Caco-2 (cell line): ENCODE results near the gene NLK. TPM values are rescaled to one million over a fixed set of nuclear protein-coding genes. Genes with fewer than 3 reads are reported as not detected.

Source experiments
- BruUV-seq: library from RNA; stranded (reverse); fragments of 400-500 nt; replicated peaks from 2 replicates; lab custom pipeline; 2021; lab: Mats Ljungman, UMichigan
- CTCF ChIA-PET: fragments of 300-600 bp; sonication (Branson Sonifier 250); formaldehyde crosslinking; loops from one replicate; lab custom pipeline; 2022; ENCODE audit warnings: antibody characterized with exemption; lab: Charles Lee
- POLR2A ChIA-PET: fragments of 300-600 bp; sonication (Branson Sonifier 250); formaldehyde crosslinking; loops from one replicate; lab custom pipeline; 2022; ENCODE audit warnings: antibody characterized with exemption; lab: Charles Lee
- DNase-seq, 2 experiments: peaks; one replicate each; pipeline versions ENCODE4 v3.0.0 to v3.0.0-alpha.2; 2020 to 2022
- H3K27me3 ChIP-seq: replicated peaks from 2 replicates; pipeline ENCODE4 v1.6.0; 2011; ENCODE audit warnings: low read length; ENCODE audit not compliant: control insufficient read depth, insufficient read depth
- H3K36me3 ChIP-seq: 2 replicates; pipeline ENCODE4 v1.5.1; 2011; ENCODE audit warnings: low read length; ENCODE audit not compliant: control insufficient read depth, insufficient read depth
- H3K4me1 ChIP-seq: fragments of 250-450 bp; sonication (Bioruptor Pico); 2 replicates; pipeline ENCODE4 v1.5.1; 2020; ENCODE audit warnings: mild to moderate bottlenecking
- H3K4me3 ChIP-seq: 2 replicates; pipeline ENCODE4 v1.5.1; 2011; ENCODE audit warnings: low read depth, mild to moderate bottlenecking, control low read depth, low read length
- H3K9me3 ChIP-seq: fragments of 250-450 bp; sonication (Bioruptor Pico); 2 replicates; pipeline ENCODE4 v1.5.1; 2020; ENCODE audit warnings: mild to moderate bottlenecking, moderate library complexity
- H3K27ac Mint-ChIP-seq: one replicate; pipeline ENCODE4 v1.8.0; 2022; ENCODE audit warnings: mixed read lengths; ENCODE audit not compliant: unreplicated experiment
- H3K27me3 Mint-ChIP-seq: one replicate; pipeline ENCODE4 v1.8.0; 2022; ENCODE audit warnings: mixed read lengths; ENCODE audit not compliant: insufficient read depth, unreplicated experiment
- H3K36me3 Mint-ChIP-seq: one replicate; pipeline ENCODE4 v1.8.0; 2022; ENCODE audit warnings: mild to moderate bottlenecking, mixed read lengths; ENCODE audit not compliant: insufficient read depth, unreplicated experiment
- H3K4me1 Mint-ChIP-seq: one replicate; pipeline ENCODE4 v1.8.0; 2022; ENCODE audit warnings: low read depth, mixed read lengths; ENCODE audit not compliant: unreplicated experiment
- H3K4me3 Mint-ChIP-seq: one replicate; pipeline ENCODE4 v1.8.0; 2022; ENCODE audit warnings: mild to moderate bottlenecking, moderate library complexity, mixed read lengths; ENCODE audit not compliant: unreplicated experiment
- H3K9me3 Mint-ChIP-seq: one replicate; pipeline ENCODE4 v1.8.0; 2022; ENCODE audit warnings: mixed read lengths; ENCODE audit not compliant: unreplicated experiment
- intact Hi-C: fragments of 100-400 bp; cut with micrococcal nuclease; formaldehyde crosslinking; loops from one replicate; pipeline ENCODE4 v1.10.0; 2022; ENCODE audit not compliant: unreplicated experiment
- total RNA-seq: library from RNA; stranded (reverse); gene quantifications from 2 replicates; pipeline ENCODE4 v1.2.3, GENCODE V29; 2022
- TF ChIP-seq, protein P1 (sequence below), 2 experiments: fragments of 200-600 bp in 1 of 2; IDR thresholded peaks; 1 replicate in 1 of 2; 2 replicates in 1 of 2; pipeline versions ENCODE4 v1.5.1 to v1.8.0; 2011 to 2022; ENCODE audit warnings: antibody characterized with exemption in 1 of 2, control low read depth in 1 of 2, inconsistent platforms in 1 of 2, low read depth in 1 of 2, low read length in 1 of 2, mild to moderate bottlenecking in 1 of 2, moderate library complexity in 1 of 2; ENCODE audit not compliant: insufficient read depth in 1 of 2, severe bottlenecking in 1 of 2, unreplicated experiment in 1 of 2

The NLK gene
- total RNA-seq, 1 experiment from 2014 or later = 87.3 TPM

DNA sequence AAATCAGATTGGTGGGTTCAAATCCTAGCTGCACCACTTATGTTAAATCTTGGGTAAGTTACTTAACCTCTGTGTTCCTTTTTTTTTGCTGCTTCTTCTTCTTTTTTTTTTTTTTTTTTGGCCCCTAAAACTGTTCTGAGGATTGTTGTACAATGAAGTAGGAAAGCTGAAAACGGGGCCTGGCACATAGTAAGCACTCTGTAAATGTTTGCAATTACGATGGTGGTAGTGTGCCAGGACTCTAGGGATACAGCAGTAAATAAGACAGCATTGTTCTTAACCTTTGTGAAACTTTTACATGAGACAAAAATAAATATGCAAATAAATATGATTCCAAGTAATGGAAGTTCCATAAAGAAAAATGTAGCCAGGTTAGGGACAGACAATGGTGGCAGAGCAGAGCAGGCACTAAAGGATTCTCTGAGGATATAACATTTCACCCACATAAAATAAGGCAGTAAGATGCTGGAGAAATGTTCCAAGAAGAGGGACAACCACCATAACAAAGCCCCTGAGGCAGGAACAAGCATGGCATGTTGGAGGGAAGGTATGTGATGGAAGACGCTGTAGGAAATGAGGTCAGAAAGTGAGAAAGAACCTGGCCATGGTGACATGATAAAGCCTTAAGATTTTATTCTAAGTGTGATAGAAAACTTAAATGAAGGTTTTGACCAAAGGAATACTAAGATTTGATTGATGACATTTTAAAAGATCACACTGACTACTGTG lies 127.3 kb downstream of the NLK start:
- Mint-ChIP-seq H3K27me3 (no peaks in the 10 kb centered on the region), H3K36me3 (peaks cover 65% of the 10 kb centered on the region), H3K4me1 (peaks cover 32% of the 10 kb centered on the region), H3K9me3 (no peaks in the 10 kb centered on the region), H3K4me3 (no peak overlapping the region), H3K27ac (no peak overlapping the region)
- POLR2A ChIA-PET = no interaction called here
- Histone ChIP-seq H3K4me1 (peaks cover 30% of the 10 kb centered on the region), H3K4me3 (no peak overlapping the region), H3K9me3 (no peaks in the 10 kb centered on the region), H3K27me3 (no peaks in the 10 kb centered on the region), H3K36me3 (no peaks in the 10 kb centered on the region)
- no TSS peak for BruUV-seq
- intact Hi-C loops = no loop called here
- no peak for DNase-seq
- CTCF ChIA-PET = interaction anchor here (0.7 kb wide), 1 partner anchor 279 kb away, joined by 5 read pairs; no protein-coding TSS in a partner anchor
- TF ChIP-seq, protein P1, sequence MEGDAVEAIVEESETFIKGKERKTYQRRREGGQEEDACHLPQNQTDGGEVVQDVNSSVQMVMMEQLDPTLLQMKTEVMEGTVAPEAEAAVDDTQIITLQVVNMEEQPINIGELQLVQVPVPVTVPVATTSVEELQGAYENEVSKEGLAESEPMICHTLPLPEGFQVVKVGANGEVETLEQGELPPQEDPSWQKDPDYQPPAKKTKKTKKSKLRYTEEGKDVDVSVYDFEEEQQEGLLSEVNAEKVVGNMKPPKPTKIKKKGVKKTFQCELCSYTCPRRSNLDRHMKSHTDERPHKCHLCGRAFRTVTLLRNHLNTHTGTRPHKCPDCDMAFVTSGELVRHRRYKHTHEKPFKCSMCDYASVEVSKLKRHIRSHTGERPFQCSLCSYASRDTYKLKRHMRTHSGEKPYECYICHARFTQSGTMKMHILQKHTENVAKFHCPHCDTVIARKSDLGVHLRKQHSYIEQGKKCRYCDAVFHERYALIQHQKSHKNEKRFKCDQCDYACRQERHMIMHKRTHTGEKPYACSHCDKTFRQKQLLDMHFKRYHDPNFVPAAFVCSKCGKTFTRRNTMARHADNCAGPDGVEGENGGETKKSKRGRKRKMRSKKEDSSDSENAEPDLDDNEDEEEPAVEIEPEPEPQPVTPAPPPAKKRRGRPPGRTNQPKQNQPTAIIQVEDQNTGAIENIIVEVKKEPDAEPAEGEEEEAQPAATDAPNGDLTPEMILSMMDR (IDR thresholded peaks at IDR 0.05; ENCODE audit: insufficient read depth in 1 of 2, low read depth in 1 of 2, low read length in 1 of 2, severe bottlenecking in 1 of 2, unreplicated experiment in 1 of 2) = no peak

DNA sequence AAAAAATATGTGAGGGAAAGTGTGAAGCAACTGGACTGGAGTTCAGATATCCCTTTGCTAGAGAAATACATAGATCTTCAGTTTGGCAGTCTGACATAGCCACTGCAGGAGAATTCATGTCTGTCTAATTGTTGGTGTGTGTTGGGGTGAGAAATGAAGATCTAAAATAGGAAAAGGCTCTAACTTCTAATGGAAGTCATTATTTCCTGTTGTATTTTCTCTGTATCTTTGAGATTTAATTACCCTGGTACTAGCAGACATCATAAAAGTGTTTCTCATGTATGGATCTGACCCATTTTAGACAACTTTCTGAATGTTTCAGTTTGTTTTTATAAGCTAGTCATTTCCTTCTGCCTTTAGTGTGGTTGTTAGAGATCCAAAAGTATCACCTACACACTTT lies 128.3 kb downstream of the NLK start:
- DNase-seq = no peak
- H3K27me3 ChIP-seq = no peaks in the 10 kb centered on the region
- no peak overlapping the region for H3K4me3 ChIP-seq
- Mint-ChIP-seq H3K27me3 (no peaks in the 10 kb centered on the region), H3K4me1 (peaks cover 33% of the 10 kb centered on the region), H3K36me3 (peaks cover 65% of the 10 kb centered on the region), H3K9me3 (no peaks in the 10 kb centered on the region), H3K4me3 (no peak overlapping the region), H3K27ac (no peak overlapping the region)
- POLR2A ChIA-PET = no interaction called here
- no peaks in the 10 kb centered on the region for H3K36me3 ChIP-seq
- intact Hi-C loops = no loop called here
- TF ChIP-seq, protein P1 (IDR thresholded peaks at IDR 0.05; ENCODE audit: insufficient read depth in 1 of 2, low read depth in 1 of 2, low read length in 1 of 2, severe bottlenecking in 1 of 2, unreplicated experiment in 1 of 2) = no peak
- no peaks in the 10 kb centered on the region for H3K9me3 ChIP-seq
- CTCF ChIA-PET = interaction anchor here (0.7 kb wide), 1 partner anchor 59 kb away, joined by 3 read pairs; no protein-coding TSS in a partner anchor
- H3K4me1 ChIP-seq = peaks cover 30% of the 10 kb centered on the region
- no TSS peak for BruUV-seq

DNA sequence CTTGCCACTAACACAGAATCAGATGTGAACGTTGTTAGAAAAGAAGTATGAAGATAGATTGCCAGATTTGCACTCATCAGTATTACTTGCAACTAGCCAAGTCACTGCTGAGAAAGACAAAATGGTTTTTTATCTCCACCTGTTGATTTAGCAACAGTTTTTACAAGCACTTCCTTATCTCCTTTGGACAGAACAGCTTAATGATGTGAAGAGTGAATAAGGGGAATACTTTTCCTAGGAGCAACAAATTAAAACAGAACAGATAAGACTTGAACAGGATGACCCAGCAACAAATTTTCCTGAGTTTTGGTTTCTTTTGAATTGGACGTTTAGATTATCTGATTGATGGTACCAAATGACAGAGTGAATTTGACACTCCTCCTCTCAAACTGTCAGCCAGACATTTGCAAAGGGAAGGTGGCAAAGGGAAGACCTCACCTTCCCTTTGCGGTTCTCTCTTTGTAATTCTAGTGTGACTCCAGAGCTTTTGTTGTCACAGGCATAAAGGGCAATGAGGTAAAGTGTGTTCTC lies 130.6 kb downstream of the NLK start:
- H3K36me3 ChIP-seq = no peaks in the 10 kb centered on the region
- intact Hi-C loops = loop anchor here (1.0 kb wide), 1 partner anchor 16 kb away; no protein-coding TSS in a partner anchor
- no peaks in the 10 kb centered on the region for H3K9me3 Mint-ChIP-seq
- H3K27me3 Mint-ChIP-seq = no peaks in the 10 kb centered on the region
- POLR2A ChIA-PET = interaction anchor here (0.8 to 1.3 kb wide), 2 partner anchors 132 to 162 kb away, joined by 3 to 7 read pairs; partner anchors contain the start of genes IFT20 and TNFAIP1
- BruUV-seq = no TSS peak
- peaks cover 33% of the 10 kb centered on the region for H3K4me1 Mint-ChIP-seq
- TF ChIP-seq, protein P1 (IDR thresholded peaks at IDR 0.05; ENCODE audit: insufficient read depth in 1 of 2, low read depth in 1 of 2, low read length in 1 of 2, severe bottlenecking in 1 of 2, unreplicated experiment in 1 of 2) = no peak
- H3K4me3 Mint-ChIP-seq = no peak overlapping the region
- peaks cover 60% of the 10 kb centered on the region for H3K36me3 Mint-ChIP-seq
- CTCF ChIA-PET = interaction anchor here (0.7 to 1.1 kb wide), 2 partner anchors 77 to 162 kb away, joined by 3 to 4 read pairs; partner anchors contain the start of genes IFT20 and TNFAIP1
- no peak overlapping the region for H3K4me3 ChIP-seq
- peak in 1 of 2 experiments; percentile 48 for DNase-seq
- H3K9me3 ChIP-seq = no peaks in the 10 kb centered on the region
- H3K27ac Mint-ChIP-seq = peak overlapping the region; percentile 4
- H3K27me3 ChIP-seq = no peaks in the 10 kb centered on the region
- H3K4me1 ChIP-seq = peaks cover 30% of the 10 kb centered on the region
